ENCODE measurements around the gene ATF3. TPM values are rescaled to one million over a fixed set of nuclear protein-coding genes. Genes with fewer than 3 reads are reported as not detected.

Gene ATF3
- total RNA-seq, 5 donors from 2014 or later (not counting 1 experiment from before 2014, with no cell fraction given), result 1.5 to 20.1 (median 3.1) TPM

DNA sequence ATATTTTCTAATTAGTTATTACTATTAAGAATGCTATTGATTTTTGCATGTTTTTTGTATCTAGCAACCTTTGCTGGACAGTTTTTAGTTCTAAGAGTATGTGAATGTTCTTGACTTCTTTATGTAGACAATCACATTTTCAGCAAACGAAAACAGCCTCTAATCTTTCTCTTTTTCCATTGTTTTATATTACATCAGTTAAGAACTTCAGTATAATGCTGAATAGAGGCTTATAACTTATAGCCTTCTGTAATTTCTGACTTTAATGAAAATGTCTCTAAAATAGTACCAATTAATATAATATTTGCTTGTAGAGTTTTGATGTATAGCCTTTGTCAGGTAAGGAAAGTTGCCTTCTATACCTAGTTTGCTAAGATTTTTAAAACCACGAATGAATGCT is 33.2 kb upstream of the ATF3 start:
- CTCF ChIA-PET, result no interaction called here
- WGBS (ENCODE audit: insufficient coverage), result no CpG with 5 or more reads among the region's 2 CpGs
- DNase-seq, result no peak

DNA sequence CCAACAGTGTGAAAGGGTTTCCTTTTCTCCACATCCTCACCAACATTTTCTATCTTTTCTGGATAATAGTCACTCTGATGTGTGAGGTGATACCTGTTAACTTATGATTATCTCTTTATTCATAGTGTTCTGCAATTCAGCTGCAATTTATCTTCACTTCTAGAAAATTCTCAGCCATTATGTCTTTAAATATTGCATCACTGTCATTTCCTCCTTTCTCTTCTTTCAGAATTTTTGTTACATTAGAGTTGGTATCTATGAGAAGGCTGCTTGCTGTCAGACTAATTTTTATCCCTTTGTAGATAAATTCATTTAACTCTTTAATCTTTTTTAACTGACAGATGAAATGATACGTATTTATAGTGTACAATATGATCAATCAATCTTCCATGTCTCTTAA is 30.5 kb upstream of the ATF3 start:
- DNase-seq, result no peak
- no peak for ATAC-seq (replicated peaks in 1 of 4)
- Mint-ChIP-seq H3K36me3 (no peaks in the 10 kb centered on the region), H3K4me1 (peaks cover 0 to 3% (median 0%) of the 10 kb centered on the region in 3 donors), H3K4me3 (no peak overlapping the region), H3K27ac (no peak overlapping the region), H3K27me3 (peaks cover 26 to 27% of the 10 kb centered on the region in 2 donors), H3K9me3 (no peaks in the 10 kb centered on the region)
- H3K36me3 ChIP-seq (ENCODE audit: control insufficient read depth in 2 of 2, extremely low read depth in 1 of 2, insufficient read depth in 1 of 2, low read length in 1 of 2), result no peaks in the 10 kb centered on the region
- no peaks in the 10 kb centered on the region for H3K9me3 ChIP-seq
- CTCF ChIA-PET, result no interaction called here
- POLR2A ChIA-PET, result no interaction called here
- H3K4me1 ChIP-seq (ENCODE audit: control insufficient read depth in 1 of 2, extremely low read depth in 1 of 2, insufficient read depth in 2 of 2, low read length in 2 of 2), result no peaks in the 10 kb centered on the region
- H3K27ac ChIP-seq (ENCODE audit: low read length), result no peak overlapping the region
- WGBS (ENCODE audit: insufficient coverage), result no CpG with 5 or more reads among the region's 1 CpG
- H3K4me3 ChIP-seq (ENCODE audit: control insufficient read depth in 1 of 2, extremely low read depth in 1 of 2, low read length in 1 of 2), result no peak overlapping the region
- peaks cover 0 to 17% of the 10 kb centered on the region in 2 experiments for H3K27me3 ChIP-seq (replicated peaks in 1 of 2; ENCODE audit: control insufficient read depth in 2 of 2, extremely low read depth in 1 of 2, insufficient read depth in 2 of 2, low read length in 1 of 2)

More for the DNA sequence above, 33.2 kb upstream of the ATF3 start:
- Histone ChIP-seq H3K27ac (ENCODE audit: low read length) (no peak overlapping the region), H3K4me3 (ENCODE audit: control insufficient read depth in 1 of 2, extremely low read depth in 1 of 2, low read length in 1 of 2) (no peak overlapping the region), H3K4me1 (ENCODE audit: control insufficient read depth in 1 of 2, extremely low read depth in 1 of 2, insufficient read depth in 2 of 2, low read length in 2 of 2) (no peaks in the 10 kb centered on the region), H3K36me3 (ENCODE audit: control insufficient read depth in 2 of 2, extremely low read depth in 1 of 2, insufficient read depth in 1 of 2, low read length in 1 of 2) (no peaks in the 10 kb centered on the region), H3K27me3 (replicated peaks in 1 of 2; ENCODE audit: control insufficient read depth in 2 of 2, extremely low read depth in 1 of 2, insufficient read depth in 2 of 2, low read length in 1 of 2) (peaks cover 0 to 13% of the 10 kb centered on the region in 2 experiments), H3K9me3 (no peaks in the 10 kb centered on the region)
- POLR2A ChIA-PET, result no interaction called here
- no peak overlapping the region for H3K27ac Mint-ChIP-seq
- H3K4me3 Mint-ChIP-seq, result no peak overlapping the region
- no peaks in the 10 kb centered on the region for H3K36me3 Mint-ChIP-seq
- peaks cover 0 to 3% (median 0%) of the 10 kb centered on the region in 3 donors for H3K4me1 Mint-ChIP-seq
- H3K27me3 Mint-ChIP-seq, result peaks cover 17 to 20% of the 10 kb centered on the region in 2 donors
- H3K9me3 Mint-ChIP-seq, result no peaks in the 10 kb centered on the region
- ATAC-seq (replicated peaks in 1 of 4), result no peak

DNA sequence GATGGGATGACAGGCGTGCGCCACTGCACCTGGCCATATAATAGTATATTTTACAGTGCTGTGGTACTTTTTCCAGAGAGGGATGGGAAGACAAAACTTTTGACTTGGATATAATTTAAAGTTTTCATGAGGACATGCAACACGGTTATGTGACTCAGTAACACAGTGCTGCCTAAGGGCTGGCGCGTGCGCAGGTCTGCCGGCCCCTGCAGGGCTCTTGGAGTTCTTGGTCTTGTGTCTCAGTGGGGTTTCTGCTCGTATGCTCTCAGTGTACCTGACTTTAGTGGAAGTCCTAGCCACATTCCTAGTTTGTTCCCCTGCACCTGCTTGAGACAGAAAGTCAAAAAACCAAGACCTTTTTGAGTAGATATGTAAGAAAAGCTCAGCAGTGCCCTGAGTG is 27.5 kb upstream of the ATF3 start:
- Histone ChIP-seq H3K4me3 (ENCODE audit: control insufficient read depth in 1 of 2, extremely low read depth in 1 of 2, low read length in 1 of 2) (no peak overlapping the region), H3K27me3 (replicated peaks in 1 of 2; ENCODE audit: control insufficient read depth in 2 of 2, extremely low read depth in 1 of 2, insufficient read depth in 2 of 2, low read length in 1 of 2) (peaks cover 0 to 32% of the 10 kb centered on the region in 2 experiments), H3K4me1 (ENCODE audit: control insufficient read depth in 1 of 2, extremely low read depth in 1 of 2, insufficient read depth in 2 of 2, low read length in 2 of 2) (no peaks in the 10 kb centered on the region), H3K27ac (ENCODE audit: low read length) (no peak overlapping the region), H3K36me3 (ENCODE audit: control insufficient read depth in 2 of 2, extremely low read depth in 1 of 2, insufficient read depth in 1 of 2, low read length in 1 of 2) (no peaks in the 10 kb centered on the region), H3K9me3 (no peaks in the 10 kb centered on the region)
- ATAC-seq (replicated peaks in 1 of 4) (no peak), DNase-seq (no peak)
- Mint-ChIP-seq H3K27ac (no peak overlapping the region), H3K4me3 (no peak overlapping the region), H3K4me1 (peaks cover 0 to 3% (median 0%) of the 10 kb centered on the region in 3 donors), H3K36me3 (no peaks in the 10 kb centered on the region), H3K27me3 (peaks cover 41 to 46% of the 10 kb centered on the region in 2 donors), H3K9me3 (no peaks in the 10 kb centered on the region)
- ChIA-PET POLR2A (no interaction called here), CTCF (no interaction called here)
- 91% methylated on average over 7 of the region's 8 CpGs for WGBS (ENCODE audit: insufficient coverage)

DNA sequence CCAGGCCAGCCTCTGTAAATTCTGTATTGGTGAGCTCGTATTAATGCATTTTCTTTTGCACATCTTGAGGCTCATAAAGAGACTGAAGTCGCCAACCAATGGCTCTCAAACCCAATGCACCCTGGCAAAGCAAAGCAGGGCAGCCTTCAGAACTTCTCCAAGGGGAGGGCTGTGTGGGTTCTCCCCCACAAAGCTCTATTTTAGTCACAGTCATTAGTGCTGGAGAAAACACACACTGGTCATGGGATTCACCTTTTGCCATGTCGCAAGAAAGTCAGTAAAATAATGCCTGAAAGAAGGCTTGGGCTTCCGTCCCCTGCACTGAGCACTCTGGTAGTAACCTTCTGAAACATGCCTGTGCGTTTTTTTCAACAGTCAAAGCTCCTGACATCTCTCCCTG is 26.3 kb upstream of the ATF3 start:
- Mint-ChIP-seq H3K36me3 (no peaks in the 10 kb centered on the region), H3K4me3 (no peak overlapping the region)
- POLR2A ChIA-PET, result interaction anchor here in 1 of 2 donors (0.6 kb wide), 1 partner anchor 65 kb away, joined by 3 read pairs; no protein-coding TSS in a partner anchor

DNA sequence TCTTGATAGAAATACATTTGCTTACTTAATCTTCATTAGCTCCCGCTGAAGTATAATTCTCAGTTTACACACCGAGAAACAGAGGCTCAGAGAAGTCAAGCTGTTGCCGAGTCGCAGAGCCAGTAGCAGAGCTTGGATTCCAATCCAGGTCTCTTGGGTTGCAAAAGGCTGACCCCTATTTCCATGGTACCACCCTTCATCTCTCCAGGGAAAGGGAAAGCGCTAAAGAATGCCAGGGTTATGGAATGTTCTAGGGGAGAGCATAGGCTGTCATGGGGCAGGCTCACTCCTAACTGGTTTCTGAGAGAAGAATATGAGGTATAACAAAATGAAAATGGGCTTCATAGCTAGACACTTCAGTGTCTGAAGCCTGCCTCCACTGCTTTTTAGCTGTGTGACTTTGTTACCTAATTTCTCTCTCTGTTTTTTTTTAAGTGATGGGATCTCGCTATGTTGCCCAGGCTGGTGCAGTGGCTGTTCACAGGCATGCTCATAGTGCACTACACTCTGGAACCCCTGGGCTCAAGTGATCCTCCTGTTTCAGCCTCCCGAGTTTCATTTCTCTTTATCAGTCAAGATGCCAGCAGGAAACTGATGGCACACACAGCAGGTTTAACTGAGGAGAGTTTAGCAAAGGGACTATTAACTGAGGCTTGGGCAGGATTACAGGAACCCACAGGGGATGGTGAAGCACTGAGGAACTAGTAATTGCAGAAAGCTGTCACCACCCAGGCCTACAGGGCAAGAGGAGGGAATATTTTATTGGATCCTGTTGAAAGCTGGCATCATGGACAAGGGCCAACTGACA is 25.5 kb upstream of the ATF3 start:
- H3K4me1 Mint-ChIP-seq, result peaks cover 0 to 3% (median 0%) of the 10 kb centered on the region in 3 donors
- Histone ChIP-seq H3K4me3 (ENCODE audit: control insufficient read depth in 1 of 2, extremely low read depth in 1 of 2, low read length in 1 of 2) (no peak overlapping the region), H3K9me3 (no peaks in the 10 kb centered on the region), H3K4me1 (ENCODE audit: control insufficient read depth in 1 of 2, extremely low read depth in 1 of 2, insufficient read depth in 2 of 2, low read length in 2 of 2) (no peaks in the 10 kb centered on the region), H3K27me3 (replicated peaks in 1 of 2; ENCODE audit: control insufficient read depth in 2 of 2, extremely low read depth in 1 of 2, insufficient read depth in 2 of 2, low read length in 1 of 2) (peaks cover 0 to 40% of the 10 kb centered on the region in 2 experiments), H3K36me3 (ENCODE audit: control insufficient read depth in 2 of 2, extremely low read depth in 1 of 2, insufficient read depth in 1 of 2, low read length in 1 of 2) (no peaks in the 10 kb centered on the region), H3K27ac (ENCODE audit: low read length) (no peak overlapping the region)
- DNase-seq, result no peak
- 100% methylated on average over 1 of the region's 7 CpGs for WGBS (ENCODE audit: insufficient coverage)
- peaks cover 49 to 55% of the 10 kb centered on the region in 2 donors for H3K27me3 Mint-ChIP-seq
- no peaks in the 10 kb centered on the region for H3K9me3 Mint-ChIP-seq
- no peaks in the 10 kb centered on the region for H3K36me3 Mint-ChIP-seq
- ATAC-seq (replicated peaks in 1 of 4), result no peak
- H3K27ac Mint-ChIP-seq, result no peak overlapping the region
- POLR2A ChIA-PET, result no interaction called here
- H3K4me3 Mint-ChIP-seq, result no peak overlapping the region
- CTCF ChIA-PET, result interaction anchor here (0.6 to 1.1 kb wide), 2 partner anchors 13 to 277 kb away, joined by 3 to 6 read pairs; no protein-coding TSS in a partner anchor

More for the DNA sequence above, 26.3 kb upstream of the ATF3 start:
- H3K27me3 ChIP-seq (replicated peaks in 1 of 2; ENCODE audit: control insufficient read depth in 2 of 2, extremely low read depth in 1 of 2, insufficient read depth in 2 of 2, low read length in 1 of 2), result peaks cover 0 to 38% of the 10 kb centered on the region in 2 experiments
- Mint-ChIP-seq H3K27ac (no peak overlapping the region), H3K27me3 (peaks cover 53 to 57% of the 10 kb centered on the region in 2 donors), H3K9me3 (no peaks in the 10 kb centered on the region), H3K4me1 (peaks cover 0 to 3% (median 0%) of the 10 kb centered on the region in 3 donors)
- DNase-seq (no peak), ATAC-seq (replicated peaks in 1 of 4) (no peak)
- H3K4me1 ChIP-seq (ENCODE audit: control insufficient read depth in 1 of 2, extremely low read depth in 1 of 2, insufficient read depth in 2 of 2, low read length in 2 of 2), result no peaks in the 10 kb centered on the region
- no peaks in the 10 kb centered on the region for H3K36me3 ChIP-seq (ENCODE audit: control insufficient read depth in 2 of 2, extremely low read depth in 1 of 2, insufficient read depth in 1 of 2, low read length in 1 of 2)
- no peak overlapping the region for H3K4me3 ChIP-seq (ENCODE audit: control insufficient read depth in 1 of 2, extremely low read depth in 1 of 2, low read length in 1 of 2)
- no peaks in the 10 kb centered on the region for H3K9me3 ChIP-seq
- CTCF ChIA-PET, result no interaction called here
- no peak overlapping the region for H3K27ac ChIP-seq (ENCODE audit: low read length)
- 83% methylated on average over 3 of the region's 5 CpGs for WGBS (ENCODE audit: insufficient coverage)

DNA sequence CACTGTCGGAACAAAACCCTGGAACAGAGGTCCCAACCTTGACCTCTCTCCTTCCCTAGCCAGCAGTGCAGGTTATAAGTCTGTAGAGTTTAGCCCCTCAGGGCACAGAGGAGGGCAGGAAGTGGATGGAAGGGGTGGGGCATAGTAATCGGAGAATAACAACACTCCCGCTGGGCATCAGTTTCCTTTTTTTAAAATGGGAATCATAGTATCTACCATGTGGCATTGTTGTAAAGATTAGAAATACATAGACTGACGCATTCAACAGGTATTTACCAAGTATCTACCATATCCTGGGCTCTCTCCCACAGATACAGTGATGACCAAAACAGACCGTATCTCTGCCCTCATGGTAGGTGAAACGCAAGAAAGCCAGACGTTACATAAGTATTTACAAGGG is 24.9 kb upstream of the ATF3 start:
- CTCF ChIA-PET, result interaction anchor here (0.6 to 1.1 kb wide), 2 partner anchors 13 to 277 kb away, joined by 3 to 6 read pairs; no protein-coding TSS in a partner anchor
- Histone ChIP-seq H3K4me1 (ENCODE audit: control insufficient read depth in 1 of 2, extremely low read depth in 1 of 2, insufficient read depth in 2 of 2, low read length in 2 of 2) (no peaks in the 10 kb centered on the region), H3K4me3 (ENCODE audit: control insufficient read depth in 1 of 2, extremely low read depth in 1 of 2, low read length in 1 of 2) (no peak overlapping the region), H3K27me3 (replicated peaks in 1 of 2; ENCODE audit: control insufficient read depth in 2 of 2, extremely low read depth in 1 of 2, insufficient read depth in 2 of 2, low read length in 1 of 2) (peaks cover 0 to 41% of the 10 kb centered on the region in 2 experiments), H3K9me3 (no peaks in the 10 kb centered on the region), H3K36me3 (ENCODE audit: control insufficient read depth in 2 of 2, extremely low read depth in 1 of 2, insufficient read depth in 1 of 2, low read length in 1 of 2) (no peaks in the 10 kb centered on the region), H3K27ac (ENCODE audit: low read length) (no peak overlapping the region)
- H3K4me3 Mint-ChIP-seq, result no peak overlapping the region
- H3K36me3 Mint-ChIP-seq, result no peaks in the 10 kb centered on the region
- H3K9me3 Mint-ChIP-seq, result no peaks in the 10 kb centered on the region
- POLR2A ChIA-PET, result no interaction called here
- no peak for DNase-seq
- peaks cover 0 to 3% (median 0%) of the 10 kb centered on the region in 3 donors for H3K4me1 Mint-ChIP-seq
- no peak for ATAC-seq (replicated peaks in 1 of 4)
- no peak overlapping the region for H3K27ac Mint-ChIP-seq
- H3K27me3 Mint-ChIP-seq, result peaks cover 47 to 50% of the 10 kb centered on the region in 2 donors
- no CpG with 5 or more reads among the region's 7 CpGs for WGBS (ENCODE audit: insufficient coverage)
